WTC11 (cell line): ENCODE measurements around the gene HSD3B7.

ENCODE experiments used
- CREB1 ChIP-seq: sonication (generic); formaldehyde crosslinking; IDR thresholded peaks from 2 replicates; pipeline ENCODE4 v1.8.0; 2023; ENCODE audit warnings: mild to moderate bottlenecking, missing genetic modification reagents
- FOXK1 ChIP-seq: sonication (generic); formaldehyde crosslinking; IDR thresholded peaks from 2 replicates; pipeline ENCODE4 v1.8.0; 2022; ENCODE audit warnings: mild to moderate bottlenecking, moderate library complexity, missing genetic modification reagents
- GABPB1 ChIP-seq: sonication (generic); formaldehyde crosslinking; IDR thresholded peaks from 2 replicates; pipeline ENCODE4 v1.8.1; 2023; ENCODE audit warnings: mild to moderate bottlenecking, missing genetic modification reagents
- KAT7 ChIP-seq: sonication (generic); formaldehyde crosslinking; IDR thresholded peaks from 2 replicates; pipeline ENCODE4 v1.8.1; 2023; ENCODE audit warnings: missing genetic modification reagents, mild to moderate bottlenecking, borderline replicate concordance
- MYBL2 ChIP-seq: sonication (generic); formaldehyde crosslinking; IDR thresholded peaks from 2 replicates; pipeline ENCODE4 v1.8.1; 2023; ENCODE audit warnings: mild to moderate bottlenecking, moderate library complexity, missing genetic modification reagents
- NR2C2 ChIP-seq: sonication (generic); formaldehyde crosslinking; IDR thresholded peaks from 2 replicates; pipeline ENCODE4 v1.8.0; 2022; ENCODE audit warnings: mild to moderate bottlenecking, missing genetic modification reagents
- RELA ChIP-seq: sonication (generic); formaldehyde crosslinking; IDR thresholded peaks from 2 replicates; pipeline ENCODE4 v1.8.1; 2022; ENCODE audit warnings: missing genetic modification reagents, mild to moderate bottlenecking, borderline replicate concordance
- TEAD4 ChIP-seq: sonication (generic); formaldehyde crosslinking; IDR thresholded peaks from 2 replicates; pipeline ENCODE4 v1.8.0; 2022; ENCODE audit warnings: mild to moderate bottlenecking, missing genetic modification reagents
- TF ChIP-seq, protein P1 (sequence below): sonication (generic); formaldehyde crosslinking; IDR thresholded peaks from 2 replicates; pipeline ENCODE4 v1.8.0; 2022; ENCODE audit warnings: mild to moderate bottlenecking, missing genetic modification reagents
- TF ChIP-seq, protein P2 (sequence below): fragments of 200-600 bp; IDR thresholded peaks from 2 replicates; pipeline ENCODE4 v1.8.0; 2022; ENCODE audit warnings: antibody characterized with exemption
- TF ChIP-seq, protein P3 (sequence below): sonication (generic); formaldehyde crosslinking; IDR thresholded peaks from 2 replicates; pipeline ENCODE4 v1.8.1; 2023; ENCODE audit warnings: mild to moderate bottlenecking, missing genetic modification reagents, moderate library complexity
- TF ChIP-seq, protein P4 (sequence below): fragments of 250-450 bp; sonication (Bioruptor Pico); IDR thresholded peaks from 2 replicates; pipeline ENCODE4 v1.9.0; 2021; ENCODE audit warnings: mild to moderate bottlenecking, borderline replicate concordance

- TF ChIP-seq TEAD4 (CRISPR knock-in tag) (no peak), NR2C2 (CRISPR knock-in tag) (no peak), FOXK1 (CRISPR knock-in tag) (no peak), RELA (CRISPR knock-in tag) (no peak), KAT7 (CRISPR knock-in tag) (no peak), GABPB1 (CRISPR knock-in tag) (no peak), MYBL2 (CRISPR knock-in tag) (no peak), CREB1 (CRISPR knock-in tag) (no peak)
- TF ChIP-seq, protein P1, sequence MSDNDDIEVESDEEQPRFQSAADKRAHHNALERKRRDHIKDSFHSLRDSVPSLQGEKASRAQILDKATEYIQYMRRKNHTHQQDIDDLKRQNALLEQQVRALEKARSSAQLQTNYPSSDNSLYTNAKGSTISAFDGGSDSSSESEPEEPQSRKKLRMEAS (CRISPR knock-in tag): no peak
- TF ChIP-seq, protein P2, sequence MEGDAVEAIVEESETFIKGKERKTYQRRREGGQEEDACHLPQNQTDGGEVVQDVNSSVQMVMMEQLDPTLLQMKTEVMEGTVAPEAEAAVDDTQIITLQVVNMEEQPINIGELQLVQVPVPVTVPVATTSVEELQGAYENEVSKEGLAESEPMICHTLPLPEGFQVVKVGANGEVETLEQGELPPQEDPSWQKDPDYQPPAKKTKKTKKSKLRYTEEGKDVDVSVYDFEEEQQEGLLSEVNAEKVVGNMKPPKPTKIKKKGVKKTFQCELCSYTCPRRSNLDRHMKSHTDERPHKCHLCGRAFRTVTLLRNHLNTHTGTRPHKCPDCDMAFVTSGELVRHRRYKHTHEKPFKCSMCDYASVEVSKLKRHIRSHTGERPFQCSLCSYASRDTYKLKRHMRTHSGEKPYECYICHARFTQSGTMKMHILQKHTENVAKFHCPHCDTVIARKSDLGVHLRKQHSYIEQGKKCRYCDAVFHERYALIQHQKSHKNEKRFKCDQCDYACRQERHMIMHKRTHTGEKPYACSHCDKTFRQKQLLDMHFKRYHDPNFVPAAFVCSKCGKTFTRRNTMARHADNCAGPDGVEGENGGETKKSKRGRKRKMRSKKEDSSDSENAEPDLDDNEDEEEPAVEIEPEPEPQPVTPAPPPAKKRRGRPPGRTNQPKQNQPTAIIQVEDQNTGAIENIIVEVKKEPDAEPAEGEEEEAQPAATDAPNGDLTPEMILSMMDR: no peak
- TF ChIP-seq, protein P3, sequence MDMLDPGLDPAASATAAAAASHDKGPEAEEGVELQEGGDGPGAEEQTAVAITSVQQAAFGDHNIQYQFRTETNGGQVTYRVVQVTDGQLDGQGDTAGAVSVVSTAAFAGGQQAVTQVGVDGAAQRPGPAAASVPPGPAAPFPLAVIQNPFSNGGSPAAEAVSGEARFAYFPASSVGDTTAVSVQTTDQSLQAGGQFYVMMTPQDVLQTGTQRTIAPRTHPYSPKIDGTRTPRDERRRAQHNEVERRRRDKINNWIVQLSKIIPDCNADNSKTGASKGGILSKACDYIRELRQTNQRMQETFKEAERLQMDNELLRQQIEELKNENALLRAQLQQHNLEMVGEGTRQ (CRISPR knock-in tag): no peak
- TF ChIP-seq, protein P4, sequence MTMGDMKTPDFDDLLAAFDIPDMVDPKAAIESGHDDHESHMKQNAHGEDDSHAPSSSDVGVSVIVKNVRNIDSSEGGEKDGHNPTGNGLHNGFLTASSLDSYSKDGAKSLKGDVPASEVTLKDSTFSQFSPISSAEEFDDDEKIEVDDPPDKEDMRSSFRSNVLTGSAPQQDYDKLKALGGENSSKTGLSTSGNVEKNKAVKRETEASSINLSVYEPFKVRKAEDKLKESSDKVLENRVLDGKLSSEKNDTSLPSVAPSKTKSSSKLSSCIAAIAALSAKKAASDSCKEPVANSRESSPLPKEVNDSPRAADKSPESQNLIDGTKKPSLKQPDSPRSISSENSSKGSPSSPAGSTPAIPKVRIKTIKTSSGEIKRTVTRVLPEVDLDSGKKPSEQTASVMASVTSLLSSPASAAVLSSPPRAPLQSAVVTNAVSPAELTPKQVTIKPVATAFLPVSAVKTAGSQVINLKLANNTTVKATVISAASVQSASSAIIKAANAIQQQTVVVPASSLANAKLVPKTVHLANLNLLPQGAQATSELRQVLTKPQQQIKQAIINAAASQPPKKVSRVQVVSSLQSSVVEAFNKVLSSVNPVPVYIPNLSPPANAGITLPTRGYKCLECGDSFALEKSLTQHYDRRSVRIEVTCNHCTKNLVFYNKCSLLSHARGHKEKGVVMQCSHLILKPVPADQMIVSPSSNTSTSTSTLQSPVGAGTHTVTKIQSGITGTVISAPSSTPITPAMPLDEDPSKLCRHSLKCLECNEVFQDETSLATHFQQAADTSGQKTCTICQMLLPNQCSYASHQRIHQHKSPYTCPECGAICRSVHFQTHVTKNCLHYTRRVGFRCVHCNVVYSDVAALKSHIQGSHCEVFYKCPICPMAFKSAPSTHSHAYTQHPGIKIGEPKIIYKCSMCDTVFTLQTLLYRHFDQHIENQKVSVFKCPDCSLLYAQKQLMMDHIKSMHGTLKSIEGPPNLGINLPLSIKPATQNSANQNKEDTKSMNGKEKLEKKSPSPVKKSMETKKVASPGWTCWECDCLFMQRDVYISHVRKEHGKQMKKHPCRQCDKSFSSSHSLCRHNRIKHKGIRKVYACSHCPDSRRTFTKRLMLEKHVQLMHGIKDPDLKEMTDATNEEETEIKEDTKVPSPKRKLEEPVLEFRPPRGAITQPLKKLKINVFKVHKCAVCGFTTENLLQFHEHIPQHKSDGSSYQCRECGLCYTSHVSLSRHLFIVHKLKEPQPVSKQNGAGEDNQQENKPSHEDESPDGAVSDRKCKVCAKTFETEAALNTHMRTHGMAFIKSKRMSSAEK (CRISPR knock-in tag): no peak
Measured at GRCh38 chr16:30990105-30990504, 5.1 kb downstream of the HSD3B7 start.
